H1 (cell line): ENCODE measurements around the gene ST3GAL3. TPM values are rescaled to one million over a fixed set of nuclear protein-coding genes. Genes with fewer than 3 reads are reported as not detected.

ENCODE experiments used
- MAFK ChIP-seq: IDR thresholded peaks from 2 replicates; pipeline ENCODE4 v1.6.1; 2012; ENCODE audit warnings: low read depth, mild to moderate bottlenecking, improper control_type of control experiment, low read length
- NRF1 ChIP-seq: IDR thresholded peaks from 2 replicates; pipeline ENCODE4 v1.6.1; 2011; ENCODE audit warnings: mild to moderate bottlenecking, low read depth, low read length, improper control_type of control experiment
- PHF8 ChIP-seq: fragments of 200-600 bp; sonication (generic); conservative IDR thresholded peaks from 2 replicates; pipeline ENCODE4 v1.7.1; 2012; ENCODE audit warnings: low read depth, mild to moderate bottlenecking, inconsistent platforms, low read length, moderate library complexity
- RBBP5 ChIP-seq: IDR thresholded peaks from 2 replicates; pipeline ENCODE4 v1.7.1; 2012; ENCODE audit warnings: low read depth, mild to moderate bottlenecking, inconsistent platforms, low read length, moderate library complexity, borderline replicate concordance
- RXRA ChIP-seq: IDR thresholded peaks from 2 replicates; pipeline ENCODE4 v1.6.1; 2011; ENCODE audit warnings: low read depth, mild to moderate bottlenecking, low read length, moderate library complexity; ENCODE audit not compliant: insufficient read depth
- SP4 ChIP-seq: IDR thresholded peaks from 2 replicates; pipeline ENCODE4 v1.6.1; 2012; ENCODE audit warnings: low read length, inconsistent platforms
- SRF ChIP-seq: IDR thresholded peaks from 2 replicates; pipeline ENCODE4 v1.6.1; 2011; ENCODE audit warnings: mild to moderate bottlenecking, low read depth, low read length, moderate library complexity
- TAF1 ChIP-seq: IDR thresholded peaks from 2 replicates; pipeline ENCODE4 v1.6.1; 2011; ENCODE audit warnings: mild to moderate bottlenecking, low read depth, low read length
- YY1 ChIP-seq: IDR thresholded peaks from 2 replicates; pipeline ENCODE4 v1.6.1; 2011; ENCODE audit warnings: low read depth, mild to moderate bottlenecking, low read length
- polyA plus RNA-seq, 7 experiments: library from polyadenylated mRNA; depleted of rRNA in 3 of 7; stranded (reverse) in 5 of 7; unstranded in 2 of 7; fragments of >200 nt in 5 of 7; fragments of 200-250 nt in 2 of 7; gene quantifications; 1 replicate in 5 of 7; 2 replicates in 1 of 7; 4 replicates in 1 of 7; pipeline versions ENCODE4 v1.2.1 to v1.2.3, GENCODE V29; 2011 to 2013; ENCODE audit warnings: missing spikeins in 2 of 7, mixed read lengths in 2 of 7
- total RNA-seq: library from RNA; stranded (reverse); fragmentation: NEBNext Ultra II Directional; extraction: Animal tissue kit (Norgen Biotek cat#: 25700); gene quantifications from 2 replicates; pipeline ENCODE4 v1.2.1, GENCODE V29; 2021
- TF ChIP-seq, protein P1 (sequence below): fragments of 300-600 bp; sonication (generic); IDR thresholded peaks from 2 replicates; pipeline ENCODE4 v1.7.1; 2012; ENCODE audit warnings: low read length, moderate library complexity, mild to moderate bottlenecking, inconsistent platforms; ENCODE audit not compliant: insufficient replicate concordance
- TF ChIP-seq, protein P2 (sequence below): IDR thresholded peaks from 2 replicates; pipeline ENCODE4 v1.6.1; 2012; ENCODE audit warnings: inconsistent platforms

ST3GAL3 gene
- total and polyA plus RNA-seq, 2 of the 8 experiments (the other 6 are each of a cell fraction or from before 2014, with no cell fraction given): 6.8 to 7.0 TPM

DNA sequence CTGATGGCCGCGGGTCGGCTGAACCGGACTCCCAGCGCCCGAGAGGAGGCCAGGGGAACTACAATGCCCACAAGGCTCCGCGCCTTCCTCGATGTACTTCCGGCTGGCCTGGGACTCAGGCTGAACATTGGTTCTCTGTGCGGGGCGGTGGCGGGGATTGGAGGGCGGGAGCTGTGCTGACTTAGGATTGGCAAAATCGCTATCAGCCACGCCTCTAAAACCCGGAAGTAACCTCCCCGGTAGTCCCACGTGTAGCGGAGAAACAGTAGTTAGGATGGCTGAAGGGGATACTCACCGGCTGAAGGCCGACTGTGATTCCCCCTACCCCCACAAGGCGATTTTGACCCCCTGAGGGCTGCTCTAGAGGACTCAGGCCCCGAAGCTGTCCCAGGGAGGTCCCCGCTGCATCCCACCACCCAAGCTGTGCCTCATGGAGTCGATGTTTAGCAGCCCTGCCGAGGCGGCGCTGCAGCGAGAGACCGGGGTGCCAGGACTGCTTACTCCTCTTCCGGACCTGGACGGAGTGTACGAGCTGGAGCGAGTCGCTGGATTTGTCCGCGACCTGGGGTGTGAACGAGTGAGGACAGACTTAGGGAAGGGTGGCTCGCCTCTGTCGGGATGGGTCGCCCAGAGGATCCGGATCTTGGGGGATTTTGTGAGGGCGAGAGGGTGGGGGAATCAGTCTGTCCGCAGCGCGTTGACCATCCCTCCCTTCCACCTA, 262.6 kb downstream of the ST3GAL3 start, which contains the start of gene DPH2 (continued):
- TF ChIP-seq, protein P1, sequence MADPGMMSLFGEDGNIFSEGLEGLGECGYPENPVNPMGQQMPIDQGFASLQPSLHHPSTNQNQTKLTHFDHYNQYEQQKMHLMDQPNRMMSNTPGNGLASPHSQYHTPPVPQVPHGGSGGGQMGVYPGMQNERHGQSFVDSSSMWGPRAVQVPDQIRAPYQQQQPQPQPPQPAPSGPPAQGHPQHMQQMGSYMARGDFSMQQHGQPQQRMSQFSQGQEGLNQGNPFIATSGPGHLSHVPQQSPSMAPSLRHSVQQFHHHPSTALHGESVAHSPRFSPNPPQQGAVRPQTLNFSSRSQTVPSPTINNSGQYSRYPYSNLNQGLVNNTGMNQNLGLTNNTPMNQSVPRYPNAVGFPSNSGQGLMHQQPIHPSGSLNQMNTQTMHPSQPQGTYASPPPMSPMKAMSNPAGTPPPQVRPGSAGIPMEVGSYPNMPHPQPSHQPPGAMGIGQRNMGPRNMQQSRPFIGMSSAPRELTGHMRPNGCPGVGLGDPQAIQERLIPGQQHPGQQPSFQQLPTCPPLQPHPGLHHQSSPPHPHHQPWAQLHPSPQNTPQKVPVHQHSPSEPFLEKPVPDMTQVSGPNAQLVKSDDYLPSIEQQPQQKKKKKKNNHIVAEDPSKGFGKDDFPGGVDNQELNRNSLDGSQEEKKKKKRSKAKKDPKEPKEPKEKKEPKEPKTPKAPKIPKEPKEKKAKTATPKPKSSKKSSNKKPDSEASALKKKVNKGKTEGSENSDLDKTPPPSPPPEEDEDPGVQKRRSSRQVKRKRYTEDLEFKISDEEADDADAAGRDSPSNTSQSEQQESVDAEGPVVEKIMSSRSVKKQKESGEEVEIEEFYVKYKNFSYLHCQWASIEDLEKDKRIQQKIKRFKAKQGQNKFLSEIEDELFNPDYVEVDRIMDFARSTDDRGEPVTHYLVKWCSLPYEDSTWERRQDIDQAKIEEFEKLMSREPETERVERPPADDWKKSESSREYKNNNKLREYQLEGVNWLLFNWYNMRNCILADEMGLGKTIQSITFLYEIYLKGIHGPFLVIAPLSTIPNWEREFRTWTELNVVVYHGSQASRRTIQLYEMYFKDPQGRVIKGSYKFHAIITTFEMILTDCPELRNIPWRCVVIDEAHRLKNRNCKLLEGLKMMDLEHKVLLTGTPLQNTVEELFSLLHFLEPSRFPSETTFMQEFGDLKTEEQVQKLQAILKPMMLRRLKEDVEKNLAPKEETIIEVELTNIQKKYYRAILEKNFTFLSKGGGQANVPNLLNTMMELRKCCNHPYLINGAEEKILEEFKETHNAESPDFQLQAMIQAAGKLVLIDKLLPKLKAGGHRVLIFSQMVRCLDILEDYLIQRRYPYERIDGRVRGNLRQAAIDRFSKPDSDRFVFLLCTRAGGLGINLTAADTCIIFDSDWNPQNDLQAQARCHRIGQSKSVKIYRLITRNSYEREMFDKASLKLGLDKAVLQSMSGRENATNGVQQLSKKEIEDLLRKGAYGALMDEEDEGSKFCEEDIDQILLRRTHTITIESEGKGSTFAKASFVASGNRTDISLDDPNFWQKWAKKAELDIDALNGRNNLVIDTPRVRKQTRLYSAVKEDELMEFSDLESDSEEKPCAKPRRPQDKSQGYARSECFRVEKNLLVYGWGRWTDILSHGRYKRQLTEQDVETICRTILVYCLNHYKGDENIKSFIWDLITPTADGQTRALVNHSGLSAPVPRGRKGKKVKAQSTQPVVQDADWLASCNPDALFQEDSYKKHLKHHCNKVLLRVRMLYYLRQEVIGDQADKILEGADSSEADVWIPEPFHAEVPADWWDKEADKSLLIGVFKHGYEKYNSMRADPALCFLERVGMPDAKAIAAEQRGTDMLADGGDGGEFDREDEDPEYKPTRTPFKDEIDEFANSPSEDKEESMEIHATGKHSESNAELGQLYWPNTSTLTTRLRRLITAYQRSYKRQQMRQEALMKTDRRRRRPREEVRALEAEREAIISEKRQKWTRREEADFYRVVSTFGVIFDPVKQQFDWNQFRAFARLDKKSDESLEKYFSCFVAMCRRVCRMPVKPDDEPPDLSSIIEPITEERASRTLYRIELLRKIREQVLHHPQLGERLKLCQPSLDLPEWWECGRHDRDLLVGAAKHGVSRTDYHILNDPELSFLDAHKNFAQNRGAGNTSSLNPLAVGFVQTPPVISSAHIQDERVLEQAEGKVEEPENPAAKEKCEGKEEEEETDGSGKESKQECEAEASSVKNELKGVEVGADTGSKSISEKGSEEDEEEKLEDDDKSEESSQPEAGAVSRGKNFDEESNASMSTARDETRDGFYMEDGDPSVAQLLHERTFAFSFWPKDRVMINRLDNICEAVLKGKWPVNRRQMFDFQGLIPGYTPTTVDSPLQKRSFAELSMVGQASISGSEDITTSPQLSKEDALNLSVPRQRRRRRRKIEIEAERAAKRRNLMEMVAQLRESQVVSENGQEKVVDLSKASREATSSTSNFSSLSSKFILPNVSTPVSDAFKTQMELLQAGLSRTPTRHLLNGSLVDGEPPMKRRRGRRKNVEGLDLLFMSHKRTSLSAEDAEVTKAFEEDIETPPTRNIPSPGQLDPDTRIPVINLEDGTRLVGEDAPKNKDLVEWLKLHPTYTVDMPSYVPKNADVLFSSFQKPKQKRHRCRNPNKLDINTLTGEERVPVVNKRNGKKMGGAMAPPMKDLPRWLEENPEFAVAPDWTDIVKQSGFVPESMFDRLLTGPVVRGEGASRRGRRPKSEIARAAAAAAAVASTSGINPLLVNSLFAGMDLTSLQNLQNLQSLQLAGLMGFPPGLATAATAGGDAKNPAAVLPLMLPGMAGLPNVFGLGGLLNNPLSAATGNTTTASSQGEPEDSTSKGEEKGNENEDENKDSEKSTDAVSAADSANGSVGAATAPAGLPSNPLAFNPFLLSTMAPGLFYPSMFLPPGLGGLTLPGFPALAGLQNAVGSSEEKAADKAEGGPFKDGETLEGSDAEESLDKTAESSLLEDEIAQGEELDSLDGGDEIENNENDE: no peak
- TF ChIP-seq PHF8 (peak; percentile 63), RBBP5 (no peak), RXRA (no peak), SP4 (no peak), MAFK (no peak), SRF (no peak), TAF1 (peak; percentile 47; the same call in 1 of the 2 replicates), YY1 (no peak), NRF1 (no peak)
- TF ChIP-seq, protein P2, sequence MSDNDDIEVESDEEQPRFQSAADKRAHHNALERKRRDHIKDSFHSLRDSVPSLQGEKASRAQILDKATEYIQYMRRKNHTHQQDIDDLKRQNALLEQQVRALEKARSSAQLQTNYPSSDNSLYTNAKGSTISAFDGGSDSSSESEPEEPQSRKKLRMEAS: peak; percentile 90
